Activated naive CD4-positive, alpha-beta T cell treated with anti-CD3 and anti-CD28 coated beads for 36 hours (primary cell): ENCODE measurements around the gene PI4K2A. TPM values are rescaled to one million over a fixed set of nuclear protein-coding genes. Genes with fewer than 3 reads are reported as not detected.

ENCODE experiments used
- CTCF ChIA-PET: fragments of 350-600 bp; sonication (Branson Sonifier 250); formaldehyde crosslinking; loops from one replicate; lab custom pipeline; 2021; ENCODE audit warnings: antibody characterized with exemption; lab: Charles Lee
- DNase-seq: peaks from one replicate; pipeline ENCODE4 v3.0.0-alpha.2; 2020
- H3K27ac Mint-ChIP-seq: one replicate; pipeline ENCODE4 v1.8.0; 2021; ENCODE audit warnings: mild to moderate bottlenecking, mixed read lengths
- H3K27me3 Mint-ChIP-seq: one replicate; pipeline ENCODE4 v1.8.0; 2021; ENCODE audit warnings: low read depth, mixed read lengths
- H3K36me3 Mint-ChIP-seq: one replicate; pipeline ENCODE4 v1.8.0; 2021; ENCODE audit warnings: low read depth, mixed read lengths
- H3K4me1 Mint-ChIP-seq: one replicate; pipeline ENCODE4 v1.8.0; 2021; ENCODE audit warnings: low read depth, mixed read lengths
- H3K4me3 Mint-ChIP-seq: one replicate; pipeline ENCODE4 v1.8.0; 2021; ENCODE audit warnings: mild to moderate bottlenecking, moderate library complexity, mixed read lengths
- H3K9me3 Mint-ChIP-seq: one replicate; pipeline ENCODE4 v1.8.0; 2021; ENCODE audit warnings: mixed read lengths
- intact Hi-C: fragments of 100-400 bp; cut with micrococcal nuclease; formaldehyde crosslinking; loops from one replicate; pipeline ENCODE4 v1.15.1; 2023
- total RNA-seq, 2 experiments: library from RNA; stranded (reverse); gene quantifications; one replicate each; pipeline ENCODE4 v1.2.3, GENCODE V29; 2021

PI4K2A gene
- total RNA-seq, 2 experiments from 2014 or later: 8.9 to 9.4 TPM

- no peak overlapping the region for H3K27ac Mint-ChIP-seq
- no peaks in the 10 kb centered on the region for H3K36me3 Mint-ChIP-seq
- no peak overlapping the region for H3K4me3 Mint-ChIP-seq
- intact Hi-C loops: no loop called here
- no peaks in the 10 kb centered on the region for H3K27me3 Mint-ChIP-seq
- CTCF ChIA-PET: interaction anchor here (1.0 to 15.1 kb wide), 8 partner anchors 8 to 153 kb away, joined by 3 to 178 read pairs (median 5); partner anchors contain the start of gene ZFYVE27
- no peak for DNase-seq
- H3K4me1 Mint-ChIP-seq: no peaks in the 10 kb centered on the region
- H3K9me3 Mint-ChIP-seq: no peaks in the 10 kb centered on the region
These were observed 84.0 kb downstream of the PI4K2A start for GRCh38 chr10:97724341-97724941.

Other genes starting within 250 kb of the PI4K2A start
- 10 to 100 TPM; 51.0 to 55.2 TPM for gene RRP12, start 239.3 kb upstream of the PI4K2A start, total RNA-seq
- 1,000 to 10,000 TPM; 1,371 to 1,393 TPM for gene PGAM1, start 214.5 kb upstream of the PI4K2A start, total RNA-seq
- 10 to 100 TPM; 54.9 to 64.0 TPM for gene EXOSC1, start 194.7 kb upstream of the PI4K2A start, total RNA-seq
- 10 to 100 TPM; 20.7 to 26.5 TPM for gene ZDHHC16, start 194.5 kb upstream of the PI4K2A start, total RNA-seq
- 10 to 100 TPM; 95.0 to 95.6 TPM for gene MMS19, start 142.2 kb upstream of the PI4K2A start, total RNA-seq
- 1 to 10 TPM in 1 of 2 experiments, under 1 TPM in 1; 0.86 to 1.3 TPM for gene UBTD1, start 141.7 kb upstream of the PI4K2A start, total RNA-seq
- under 1 TPM in 1 of 2 experiments, not detected in 1; 0.26 TPM for gene ANKRD2, start 67.9 kb upstream of the PI4K2A start, total RNA-seq
- gene HOGA1, start 56.3 kb upstream of the PI4K2A start, total RNA-seq: not detected
- not detected for gene C10orf62, start 51.0 kb upstream of the PI4K2A start, total RNA-seq
- gene MORN4, start 7.2 kb upstream of the PI4K2A start, total RNA-seq: 10 to 100 TPM; 10.7 TPM
- gene AVPI1, start 46.6 kb downstream of the PI4K2A start, total RNA-seq: 1 to 10 TPM; 1.5 to 1.9 TPM
- 1 to 10 TPM; 2.7 to 3.4 TPM for gene MARVELD1, start 73.1 kb downstream of the PI4K2A start, total RNA-seq
- 10 to 100 TPM; 18.0 to 18.4 TPM for gene ZFYVE27, start 96.5 kb downstream of the PI4K2A start, total RNA-seq
- gene SFRP5, start 131.3 kb downstream of the PI4K2A start, total RNA-seq: not detected
- gene GOLGA7B, start 209.2 kb downstream of the PI4K2A start, total RNA-seq: under 1 TPM; 0.25 to 0.31 TPM